Measurements from ENCODE around the gene SRGAP1.

SRGAP1 gene

GRCh38 chr12:64171715-64172114, 327.2 kb downstream of the SRGAP1 start:
- H3K4me1 ChIP-seq (ENCODE audit: control insufficient read depth in 1 of 2, insufficient read depth in 2 of 2, low read length in 2 of 2) = peaks cover 0 to 2% of the 10 kb centered on the region in 2 experiments
- no peaks in the 10 kb centered on the region for H3K79me2 ChIP-seq (ENCODE audit: control insufficient read depth, insufficient read depth, low read length, poor library complexity)
- H4K8ac ChIP-seq (ENCODE audit: low read depth, low read length) = no peak overlapping the region
- no peak overlapping the region for H3K23ac ChIP-seq (ENCODE audit: low read length)
- H3K36me3 ChIP-seq (ENCODE audit: control insufficient read depth in 1 of 2, insufficient read depth in 2 of 2, low read length in 2 of 2) = no peaks in the 10 kb centered on the region
- H3K27me3 ChIP-seq (ENCODE audit: insufficient read depth, low read length) = no peaks in the 10 kb centered on the region
- no peak overlapping the region for H3K4me3 ChIP-seq (ENCODE audit: low read depth, low read length)
- no peaks in the 10 kb centered on the region for H3K9me3 ChIP-seq (ENCODE audit: insufficient read depth, low read depth, low read length)
- H2BK120ac ChIP-seq (ENCODE audit: insufficient read depth, low read length, poor library complexity) = no peak overlapping the region
- no peak overlapping the region for H3K4me2 ChIP-seq (ENCODE audit: low read length)
- H4K91ac ChIP-seq (ENCODE audit: low read depth, low read length) = no peak overlapping the region
- no peak overlapping the region for H3K14ac ChIP-seq (ENCODE audit: low read length)
- H4K12ac ChIP-seq (ENCODE audit: low read depth, low read length) = no peak overlapping the region
- no peak overlapping the region for H3K18ac ChIP-seq (ENCODE audit: low read length)
- no peak overlapping the region for H3K27ac ChIP-seq (ENCODE audit: low read depth, low read length)
- no peak overlapping the region for H2BK12ac ChIP-seq (ENCODE audit: low read length)
- H2AK5ac ChIP-seq (ENCODE audit: low read length) = no peak overlapping the region
- H3K4ac ChIP-seq (ENCODE audit: low read depth, low read length) = no peak overlapping the region
- H2AFZ ChIP-seq (ENCODE audit: insufficient read depth, low read length, poor library complexity) = no peak overlapping the region
- WGBS (ENCODE audit: extremely low coverage, insufficient coverage, insufficient read length) = no CpG with 5 or more reads among the region's 1 CpG
- peak in 1 of 2 donors; percentile 51 for DNase-seq
- H3K9ac ChIP-seq (ENCODE audit: low read length) = no peak overlapping the region
- H3K79me1 ChIP-seq (ENCODE audit: low read length) = no peaks in the 10 kb centered on the region
- H2BK5ac ChIP-seq (ENCODE audit: low read depth, low read length, poor library complexity) = no peak overlapping the region

- Histone ChIP-seq H3K4me1 (ENCODE audit: control insufficient read depth in 1 of 2, insufficient read depth in 2 of 2, low read length in 2 of 2) (peaks cover 0 to 2% of the 10 kb centered on the region in 2 experiments), H4K12ac (ENCODE audit: low read depth, low read length) (no peak overlapping the region), H3K79me1 (ENCODE audit: low read length) (no peaks in the 10 kb centered on the region), H4K91ac (ENCODE audit: low read depth, low read length) (no peak overlapping the region), H3K27ac (ENCODE audit: low read depth, low read length) (no peak overlapping the region), H3K36me3 (ENCODE audit: control insufficient read depth in 1 of 2, insufficient read depth in 2 of 2, low read length in 2 of 2) (no peaks in the 10 kb centered on the region), H3K4me3 (ENCODE audit: low read depth, low read length) (no peak overlapping the region), H3K14ac (ENCODE audit: low read length) (no peak overlapping the region), H2BK120ac (ENCODE audit: insufficient read depth, low read length, poor library complexity) (no peak overlapping the region), H4K8ac (ENCODE audit: low read depth, low read length) (no peak overlapping the region), H2AK5ac (ENCODE audit: low read length) (no peak overlapping the region), H3K27me3 (ENCODE audit: insufficient read depth, low read length) (no peaks in the 10 kb centered on the region), H3K23ac (ENCODE audit: low read length) (no peak overlapping the region), H3K9ac (ENCODE audit: low read length) (no peak overlapping the region), H3K79me2 (ENCODE audit: control insufficient read depth, insufficient read depth, low read length, poor library complexity) (no peaks in the 10 kb centered on the region), H2BK5ac (ENCODE audit: low read depth, low read length, poor library complexity) (no peak overlapping the region), H3K4ac (ENCODE audit: low read depth, low read length) (no peak overlapping the region), H2AFZ (ENCODE audit: insufficient read depth, low read length, poor library complexity) (no peak overlapping the region), H3K4me2 (ENCODE audit: low read length) (no peak overlapping the region), H2BK12ac (ENCODE audit: low read length) (no peak overlapping the region), H3K9me3 (ENCODE audit: insufficient read depth, low read depth, low read length) (no peaks in the 10 kb centered on the region), H3K18ac (ENCODE audit: low read length) (no peak overlapping the region)
- DNase-seq = no peak
- WGBS (ENCODE audit: extremely low coverage, insufficient coverage, insufficient read length) = 94% methylated on average over 1 of the region's 1 CpG
These were observed 327.9 kb downstream of the SRGAP1 start for GRCh38 chr12:64172143-64172970.

GRCh38 chr12:64173456-64173855, 329.0 kb downstream of the SRGAP1 start:
- Histone ChIP-seq H3K14ac (ENCODE audit: low read length) (no peak overlapping the region), H3K36me3 (ENCODE audit: control insufficient read depth in 1 of 2, insufficient read depth in 2 of 2, low read length in 2 of 2) (no peaks in the 10 kb centered on the region), H2AK5ac (ENCODE audit: low read length) (no peak overlapping the region), H2BK5ac (ENCODE audit: low read depth, low read length, poor library complexity) (no peak overlapping the region), H3K79me2 (ENCODE audit: control insufficient read depth, insufficient read depth, low read length, poor library complexity) (no peaks in the 10 kb centered on the region), H3K9me3 (ENCODE audit: insufficient read depth, low read depth, low read length) (no peaks in the 10 kb centered on the region), H3K4me2 (ENCODE audit: low read length) (no peak overlapping the region), H3K4ac (ENCODE audit: low read depth, low read length) (no peak overlapping the region), H3K4me3 (ENCODE audit: low read depth, low read length) (no peak overlapping the region), H3K27ac (ENCODE audit: low read depth, low read length) (no peak overlapping the region), H3K4me1 (ENCODE audit: control insufficient read depth in 1 of 2, insufficient read depth in 2 of 2, low read length in 2 of 2) (peaks cover 0 to 2% of the 10 kb centered on the region in 2 experiments), H3K18ac (ENCODE audit: low read length) (no peak overlapping the region), H2AFZ (ENCODE audit: insufficient read depth, low read length, poor library complexity) (no peak overlapping the region), H2BK120ac (ENCODE audit: insufficient read depth, low read length, poor library complexity) (no peak overlapping the region), H2BK12ac (ENCODE audit: low read length) (no peak overlapping the region), H4K91ac (ENCODE audit: low read depth, low read length) (no peak overlapping the region), H4K12ac (ENCODE audit: low read depth, low read length) (no peak overlapping the region), H3K9ac (ENCODE audit: low read length) (no peak overlapping the region), H3K79me1 (ENCODE audit: low read length) (no peaks in the 10 kb centered on the region), H4K8ac (ENCODE audit: low read depth, low read length) (no peak overlapping the region), H3K27me3 (ENCODE audit: insufficient read depth, low read length) (no peaks in the 10 kb centered on the region), H3K23ac (ENCODE audit: low read length) (no peak overlapping the region)
- WGBS (ENCODE audit: extremely low coverage, insufficient coverage, insufficient read length) = no CpG with 5 or more reads among the region's 3 CpGs
- DNase-seq = peak; percentile 82 to 93

- Histone ChIP-seq H3K4me1 (ENCODE audit: control insufficient read depth in 1 of 2, insufficient read depth in 2 of 2, low read length in 2 of 2) (peaks cover 0 to 2% of the 10 kb centered on the region in 2 experiments), H3K9me3 (ENCODE audit: insufficient read depth, low read depth, low read length) (no peaks in the 10 kb centered on the region), H3K79me2 (ENCODE audit: control insufficient read depth, insufficient read depth, low read length, poor library complexity) (no peaks in the 10 kb centered on the region), H3K9ac (ENCODE audit: low read length) (no peak overlapping the region), H3K23ac (ENCODE audit: low read length) (no peak overlapping the region), H3K14ac (ENCODE audit: low read length) (no peak overlapping the region), H2AK5ac (ENCODE audit: low read length) (no peak overlapping the region), H3K27me3 (ENCODE audit: insufficient read depth, low read length) (no peaks in the 10 kb centered on the region), H4K12ac (ENCODE audit: low read depth, low read length) (no peak overlapping the region), H3K79me1 (ENCODE audit: low read length) (no peaks in the 10 kb centered on the region), H3K4me3 (ENCODE audit: low read depth, low read length) (no peak overlapping the region), H2BK12ac (ENCODE audit: low read length) (no peak overlapping the region), H3K4ac (ENCODE audit: low read depth, low read length) (no peak overlapping the region), H2AFZ (ENCODE audit: insufficient read depth, low read length, poor library complexity) (no peak overlapping the region), H3K18ac (ENCODE audit: low read length) (no peak overlapping the region), H2BK5ac (ENCODE audit: low read depth, low read length, poor library complexity) (no peak overlapping the region), H3K36me3 (ENCODE audit: control insufficient read depth in 1 of 2, insufficient read depth in 2 of 2, low read length in 2 of 2) (no peaks in the 10 kb centered on the region), H3K27ac (ENCODE audit: low read depth, low read length) (no peak overlapping the region), H4K91ac (ENCODE audit: low read depth, low read length) (no peak overlapping the region), H2BK120ac (ENCODE audit: insufficient read depth, low read length, poor library complexity) (no peak overlapping the region), H4K8ac (ENCODE audit: low read depth, low read length) (no peak overlapping the region), H3K4me2 (ENCODE audit: low read length) (no peak overlapping the region)
- DNase-seq = no peak
- no CpG with 5 or more reads among the region's 2 CpGs for WGBS (ENCODE audit: extremely low coverage, insufficient coverage, insufficient read length)
These were observed 330.9 kb downstream of the SRGAP1 start for GRCh38 chr12:64175254-64175945.
